Measurements from ENCODE around the gene DMKN. TPM values are rescaled to one million over a fixed set of nuclear protein-coding genes. Genes with fewer than 3 reads are reported as not detected.
"Not testable (repeated sequence)": the region's sequence is repeated elsewhere in the genome, so short reads cannot be mapped to it uniquely, and the experiment has no call there.

Gene DMKN
- total and polyA plus RNA-seq, 4 donors: 79.0 to 278 (median 106) TPM

DNA sequence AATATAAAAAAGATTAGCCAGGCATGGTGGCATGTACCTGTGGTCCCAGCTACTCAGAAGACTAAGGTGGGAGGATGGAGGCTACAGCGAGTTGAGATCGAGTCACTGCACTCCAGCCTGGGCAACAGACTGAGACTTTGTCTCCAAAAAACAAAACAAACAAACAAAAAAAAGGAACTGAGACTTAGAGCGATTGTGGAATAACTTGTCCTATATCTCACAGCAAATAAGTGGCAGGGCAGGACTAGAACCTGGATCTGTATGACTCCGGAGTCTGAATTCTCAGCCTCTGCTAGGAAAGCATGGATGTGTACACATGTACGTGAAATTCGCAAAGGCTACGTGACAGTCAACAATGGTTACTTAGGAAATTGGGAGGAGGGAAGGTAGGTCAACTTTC, 43.3 kb downstream of the DMKN start:
- Histone ChIP-seq H3K27me3 (ENCODE audit: control insufficient read depth in 3 of 3, insufficient read depth in 3 of 3, low read length in 2 of 3) (no peaks in the 10 kb centered on the region), H3K9me3 (ENCODE audit: control insufficient read depth in 4 of 4, insufficient read depth in 3 of 4, low read length in 3 of 4) (no peaks in the 10 kb centered on the region), H3K4me1 (ENCODE audit: control insufficient read depth in 5 of 5, insufficient read depth in 5 of 5, low read length in 5 of 5) (peaks cover 0 to 2% (median 0%) of the 10 kb centered on the region in 5 donors), H3K36me3 (ENCODE audit: control insufficient read depth in 4 of 4, insufficient read depth in 4 of 4, low read length in 4 of 4) (no peaks in the 10 kb centered on the region), H3K4me3 (no peak overlapping the region), H3K9ac (ENCODE audit: insufficient read depth in 1 of 2, low read length in 2 of 2) (no peak overlapping the region), H3K27ac (ENCODE audit: low read depth in 1 of 2, low read length in 1 of 2) (no peak overlapping the region)
- 89 to 92% methylated on average over 7 of the region's 7 CpGs for WGBS, 2 donors
- DNase-seq (no peak), ATAC-seq (ENCODE audit: insufficient read depth, low FRiP score) (no peak)
- TF ChIP-seq, protein P1, sequence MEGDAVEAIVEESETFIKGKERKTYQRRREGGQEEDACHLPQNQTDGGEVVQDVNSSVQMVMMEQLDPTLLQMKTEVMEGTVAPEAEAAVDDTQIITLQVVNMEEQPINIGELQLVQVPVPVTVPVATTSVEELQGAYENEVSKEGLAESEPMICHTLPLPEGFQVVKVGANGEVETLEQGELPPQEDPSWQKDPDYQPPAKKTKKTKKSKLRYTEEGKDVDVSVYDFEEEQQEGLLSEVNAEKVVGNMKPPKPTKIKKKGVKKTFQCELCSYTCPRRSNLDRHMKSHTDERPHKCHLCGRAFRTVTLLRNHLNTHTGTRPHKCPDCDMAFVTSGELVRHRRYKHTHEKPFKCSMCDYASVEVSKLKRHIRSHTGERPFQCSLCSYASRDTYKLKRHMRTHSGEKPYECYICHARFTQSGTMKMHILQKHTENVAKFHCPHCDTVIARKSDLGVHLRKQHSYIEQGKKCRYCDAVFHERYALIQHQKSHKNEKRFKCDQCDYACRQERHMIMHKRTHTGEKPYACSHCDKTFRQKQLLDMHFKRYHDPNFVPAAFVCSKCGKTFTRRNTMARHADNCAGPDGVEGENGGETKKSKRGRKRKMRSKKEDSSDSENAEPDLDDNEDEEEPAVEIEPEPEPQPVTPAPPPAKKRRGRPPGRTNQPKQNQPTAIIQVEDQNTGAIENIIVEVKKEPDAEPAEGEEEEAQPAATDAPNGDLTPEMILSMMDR (IDR thresholded peaks at IDR 0.05; ENCODE audit: control extremely low read depth, extremely low read depth): no peak

DNA sequence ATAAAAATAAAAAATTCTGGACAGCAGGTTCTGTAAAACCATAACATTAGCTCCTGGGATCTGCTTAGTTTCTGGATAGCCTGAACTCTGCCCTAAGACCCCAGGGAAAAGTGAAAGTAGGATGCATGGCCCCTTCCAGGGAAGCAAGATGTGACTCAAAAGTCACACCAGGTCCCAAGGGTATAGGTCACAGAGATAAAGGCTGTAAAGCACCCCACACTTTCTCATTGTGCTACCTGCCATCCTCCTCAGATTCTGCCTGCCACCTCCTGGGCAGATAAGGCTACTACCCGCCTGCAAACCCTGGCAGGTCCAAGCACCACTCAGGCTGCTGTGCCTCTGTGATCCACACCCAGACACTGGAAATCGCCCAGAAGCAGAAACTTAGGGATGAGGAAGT, 44.8 kb downstream of the DMKN start:
- H3K4me1 ChIP-seq (ENCODE audit: control insufficient read depth in 5 of 5, insufficient read depth in 5 of 5, low read length in 5 of 5): peaks cover 0 to 2% (median 0%) of the 10 kb centered on the region in 5 donors
- TF ChIP-seq, protein P1 (IDR thresholded peaks at IDR 0.05; ENCODE audit: control extremely low read depth, extremely low read depth): peak; percentile 50
- H3K9ac ChIP-seq (ENCODE audit: insufficient read depth in 1 of 2, low read length in 2 of 2): no peak overlapping the region
- no peaks in the 10 kb centered on the region for H3K27me3 ChIP-seq (ENCODE audit: control insufficient read depth in 3 of 3, insufficient read depth in 3 of 3, low read length in 2 of 3)
- DNase-seq: peak in 2 of 3 donors; percentile 21 to 54
- H3K27ac ChIP-seq (ENCODE audit: low read depth in 1 of 2, low read length in 1 of 2): no peak overlapping the region
- no peaks in the 10 kb centered on the region for H3K36me3 ChIP-seq (ENCODE audit: control insufficient read depth in 4 of 4, insufficient read depth in 4 of 4, low read length in 4 of 4)
- WGBS, 2 donors: 21 to 38% methylated on average over 2 of the region's 2 CpGs
- ATAC-seq (ENCODE audit: insufficient read depth, low FRiP score): no peak
- no peaks in the 10 kb centered on the region for H3K9me3 ChIP-seq (ENCODE audit: control insufficient read depth in 4 of 4, insufficient read depth in 3 of 4, low read length in 3 of 4)
- H3K4me3 ChIP-seq: no peak overlapping the region

DNA sequence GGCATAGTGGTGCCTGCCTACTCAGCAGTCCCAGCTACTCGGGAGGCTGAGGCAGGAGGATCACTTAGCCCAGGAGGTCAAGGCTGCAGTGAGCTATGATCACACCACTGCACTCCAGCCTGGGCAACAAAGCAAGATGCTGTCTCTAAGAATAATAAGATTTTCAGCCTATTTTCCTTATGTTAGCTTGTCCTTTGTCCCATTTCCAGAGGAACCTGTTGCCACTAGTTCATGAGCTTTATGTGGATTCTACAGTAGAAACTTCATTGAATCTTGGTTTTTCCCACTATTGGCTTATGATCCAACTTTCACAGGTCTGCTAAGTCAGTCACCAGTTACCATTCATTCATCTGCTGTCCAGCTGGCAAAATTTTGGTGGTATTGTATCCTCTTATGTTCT, 47.2 kb downstream of the DMKN start:
- ATAC-seq (ENCODE audit: insufficient read depth, low FRiP score) (no peak), DNase-seq (no peak)
- no peak overlapping the region for H3K9ac ChIP-seq (ENCODE audit: insufficient read depth in 1 of 2, low read length in 2 of 2)
- H3K27ac ChIP-seq (ENCODE audit: low read depth in 1 of 2, low read length in 1 of 2): no peak overlapping the region
- H3K4me3 ChIP-seq: no peak overlapping the region
- WGBS, 2 donors: 95 to 96% methylated on average over 1 of the region's 1 CpG
- H3K4me1 ChIP-seq (ENCODE audit: control insufficient read depth in 5 of 5, insufficient read depth in 5 of 5, low read length in 5 of 5): peaks cover 0 to 7% (median 4%) of the 10 kb centered on the region in 5 donors
- H3K27me3 ChIP-seq (ENCODE audit: control insufficient read depth in 3 of 3, insufficient read depth in 3 of 3, low read length in 2 of 3): no peaks in the 10 kb centered on the region
- TF ChIP-seq, protein P1 (IDR thresholded peaks at IDR 0.05; ENCODE audit: control extremely low read depth, extremely low read depth): no peak
- no peaks in the 10 kb centered on the region for H3K36me3 ChIP-seq (ENCODE audit: control insufficient read depth in 4 of 4, insufficient read depth in 4 of 4, low read length in 4 of 4)
- H3K9me3 ChIP-seq (ENCODE audit: control insufficient read depth in 4 of 4, insufficient read depth in 3 of 4, low read length in 3 of 4): no peaks in the 10 kb centered on the region

DNA sequence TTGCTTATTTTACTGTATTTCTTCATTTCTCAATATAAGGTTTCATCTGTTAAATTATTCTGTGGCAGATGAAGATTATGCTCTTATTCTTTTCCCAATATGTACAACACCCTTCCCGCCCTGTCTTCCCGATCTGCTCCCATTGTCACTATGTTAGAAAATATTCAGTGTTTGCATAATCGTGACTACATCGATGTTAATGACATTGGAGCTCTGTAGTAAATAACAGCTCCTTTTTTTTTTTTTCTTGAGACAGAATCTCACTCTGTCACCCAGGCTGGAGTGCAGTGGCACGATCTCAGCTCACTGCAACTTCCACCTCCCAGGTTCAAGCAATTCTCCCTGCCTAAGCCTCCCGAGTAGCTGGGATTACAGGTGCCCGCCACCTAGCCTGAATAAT, 50.5 kb downstream of the DMKN start:
- H3K9me3 ChIP-seq (ENCODE audit: control insufficient read depth in 4 of 4, insufficient read depth in 3 of 4, low read length in 3 of 4); H3K4me3 ChIP-seq; H3K36me3 ChIP-seq (ENCODE audit: control insufficient read depth in 4 of 4, insufficient read depth in 4 of 4, low read length in 4 of 4); DNase-seq; H3K9ac ChIP-seq (ENCODE audit: insufficient read depth in 1 of 2, low read length in 2 of 2); H3K27ac ChIP-seq (ENCODE audit: low read depth in 1 of 2, low read length in 1 of 2); H3K27me3 ChIP-seq (ENCODE audit: control insufficient read depth in 3 of 3, insufficient read depth in 3 of 3, low read length in 2 of 3); ATAC-seq (ENCODE audit: insufficient read depth, low FRiP score): not testable (repeated sequence)
- peaks cover 7 to 36% (median 20%) of the 10 kb centered on the region in 5 donors for H3K4me1 ChIP-seq (ENCODE audit: control insufficient read depth in 5 of 5, insufficient read depth in 5 of 5, low read length in 5 of 5)
- WGBS, 2 donors: 36 to 50% methylated on average over 7 of the region's 7 CpGs

Data from lung (tissue), 12 donors.